Adrenal gland (tissue), 12 donors: Measurements from ENCODE around the gene SORCS3. TPM values are rescaled to one million over a fixed set of nuclear protein-coding genes. Genes with fewer than 3 reads are reported as not detected.

Experiments
- DNase-seq, 7 donors: peaks; one replicate each; pipeline ENCODE4 v3.0.0-alpha.2; 2019 to 2020
- H3K27ac ChIP-seq, 5 donors: fragments of 200-600 bp; sonication (generic) in 4 of 5; 1 replicate in 3 of 5; 2 replicates in 2 of 5; pipeline versions ENCODE4 v1.5.1 to v1.8.0; 2016 to 2020; ENCODE audit warnings: mild to moderate bottlenecking in 1 of 5
- H3K27me3 ChIP-seq: fragments of 200-600 bp; 2 replicates; pipeline ENCODE4 v1.8.0; 2021
- H3K36me3 ChIP-seq, 2 donors: fragments of 200-600 bp; replicated peaks in 1 of 2; 1 replicate in 1 of 2; 2 replicates in 1 of 2; pipeline versions ENCODE4 v1.5.1 to v1.8.0; 2018 to 2022
- H3K4me1 ChIP-seq, 2 donors: fragments of 200-600 bp; replicated peaks in 1 of 2; 1 replicate in 1 of 2; 2 replicates in 1 of 2; pipeline versions ENCODE4 v1.5.1 to v1.8.0; 2018 to 2021
- H3K4me3 ChIP-seq, 4 donors: fragments of 200-600 bp; sonication (generic) in 3 of 4; one replicate each; pipeline ENCODE4 v1.5.1; 2016 to 2018
- H3K9me3 ChIP-seq, 3 donors: fragments of 200-600 bp; sonication (generic) in 1 of 3; replicated peaks in 1 of 3; 1 replicate in 2 of 3; 2 replicates in 1 of 3; pipeline versions ENCODE4 v1.5.1 to v1.8.0; 2016 to 2021
- CTCF ChIP-seq, 6 experiments: fragments of 450-650 bp in 4 of 6; fragments of 200-600 bp in 2 of 6; sonication (generic) in 1 of 6; IDR thresholded peaks; 1 replicate in 5 of 6; 2 replicates in 1 of 6; pipeline versions ENCODE4 v1.5.1 to v1.8.0; 2016 to 2021; ENCODE audit warnings: antibody characterized with exemption in 6 of 6, mild to moderate bottlenecking in 2 of 6, moderate library complexity in 1 of 6
- POLR2A ChIP-seq, 2 donors: fragments of 450-650 bp; IDR thresholded peaks; one replicate each; pipeline ENCODE4 v1.6.1; 2017; ENCODE audit warnings: antibody characterized with exemption in 2 of 2, mild to moderate bottlenecking in 2 of 2, moderate library complexity in 1 of 2
- WGBS, 4 donors: extraction: QIAGEN DNeasy Blood & Tissue Kit in 2 of 4; methylation state at CpG; one replicate each; pipeline versions ENCODE4 v1.1.5 to v1.1.7; 2013 to 2017; 5-methylcytosine and 5-hydroxymethylcytosine counted together
- intact Hi-C, 2 donors: fragments of 100-400 bp; cut with DNase I; formaldehyde crosslinking; loops; one replicate each; pipeline versions ENCODE4 v1.14.1 to v1.15.0; 2022 to 2023
- polyA plus RNA-seq, 3 donors: library from polyadenylated mRNA; stranded (reverse); fragments of 200-250 nt in 2 of 3; fragments of 350-450 nt in 1 of 3; fragmentation: Illumina TruSeq in 1 of 3; extraction: RNeasy Lipid Tissue Mini Kit (QIAGEN cat#74804) in 1 of 3; gene quantifications; one replicate each; pipeline ENCODE4 v1.2.3, GENCODE V29; 2013 to 2014
- total RNA-seq, 9 donors: library from RNA; depleted of rRNA in 4 of 9; stranded (reverse); fragments of >200 nt in 4 of 9; fragments of 120-200 nt in 1 of 9; fragmentation: NEBNext Ultra II Directional in 1 of 9; extraction: Animal tissue kit (Norgen Biotek cat#: 25700) in 1 of 9; gene quantifications; one replicate each; pipeline versions ENCODE4 v1.1.0 to v1.2.4, GENCODE V29; 2013 to 2023
- donor health status: healthy with polysubstance abuse.
- donor health status: Bipolar disorder and iron deficiency.
- donor health status: DM: yes; HTN: yes; CAD: no.
- donor health status: DM: no; HTN: no; CAD: no.
- donor health status: DM: no; HTN: no; CAD: no.
- donor health status: DM: yes; HTN: yes; CAD: no.

The SORCS3 gene
- total and polyA plus RNA-seq, 12 donors: 0.22 to 3.4 (median 1.2) TPM; not detected in 2

- no peaks in the 10 kb centered on the region for H3K9me3 ChIP-seq
- H3K27me3 ChIP-seq: no peaks in the 10 kb centered on the region
- H3K4me1 ChIP-seq: no peaks in the 10 kb centered on the region
- intact Hi-C loops: no loop called here
- no peaks in the 10 kb centered on the region for H3K36me3 ChIP-seq
- TF ChIP-seq POLR2A (IDR thresholded peaks at IDR 0.05) (no peak), CTCF (IDR thresholded peaks at IDR 0.05) (peak in 1 of 6 experiments; percentile 10)
- no peak for DNase-seq
- no peak overlapping the region for H3K27ac ChIP-seq
- 73 to 79% (median 75%) methylated on average over 3 to 4 of the region's 4 CpGs for WGBS, 4 donors
- no peak overlapping the region for H3K4me3 ChIP-seq
Observed at GRCh38 chr10:104777086-104777799, 136.2 kb downstream of the SORCS3 start.

GRCh38 chr10:104778371-104778770 is 137.3 kb downstream of the SORCS3 start:
- H3K4me1 ChIP-seq: no peaks in the 10 kb centered on the region
- no peaks in the 10 kb centered on the region for H3K36me3 ChIP-seq
- H3K27me3 ChIP-seq: no peaks in the 10 kb centered on the region
- no peak for DNase-seq
- intact Hi-C loops: no loop called here
- no peak for TF ChIP-seq CTCF (IDR thresholded peaks at IDR 0.05)
- no peak for TF ChIP-seq POLR2A (IDR thresholded peaks at IDR 0.05)
- 78 to 89% (median 84%) methylated on average over 3 of the region's 3 CpGs for WGBS, 4 donors
- no peak overlapping the region for H3K4me3 ChIP-seq
- no peak overlapping the region for H3K27ac ChIP-seq
- no peaks in the 10 kb centered on the region for H3K9me3 ChIP-seq

- no peak for DNase-seq
- Histone ChIP-seq H3K27me3 (no peaks in the 10 kb centered on the region), H3K4me3 (no peak overlapping the region), H3K36me3 (no peaks in the 10 kb centered on the region), H3K4me1 (no peaks in the 10 kb centered on the region), H3K9me3 (no peaks in the 10 kb centered on the region), H3K27ac (no peak overlapping the region)
- TF ChIP-seq POLR2A (IDR thresholded peaks at IDR 0.05) (no peak), CTCF (IDR thresholded peaks at IDR 0.05) (no peak)
- intact Hi-C loops: loop anchor here in 1 of 2 donors (10.0 kb wide), 1 partner anchor 145 kb away; no protein-coding TSS in a partner anchor
- WGBS, 4 donors: 80 to 86% (median 84%) methylated on average over 14 of the region's 14 CpGs
Observed at GRCh38 chr10:104779701-104780100, 138.6 kb downstream of the SORCS3 start.

- no peak for TF ChIP-seq POLR2A (IDR thresholded peaks at IDR 0.05)
- no peak for TF ChIP-seq CTCF (IDR thresholded peaks at IDR 0.05)
- Histone ChIP-seq H3K27ac (no peak overlapping the region), H3K27me3 (no peaks in the 10 kb centered on the region), H3K36me3 (no peaks in the 10 kb centered on the region), H3K4me1 (no peaks in the 10 kb centered on the region), H3K9me3 (no peaks in the 10 kb centered on the region), H3K4me3 (no peak overlapping the region)
- intact Hi-C loops: loop anchor here in 1 of 2 donors (10.0 kb wide), 1 partner anchor 145 kb away; no protein-coding TSS in a partner anchor
- no peak for DNase-seq
- WGBS, 4 donors: 63 to 68% (median 66%) methylated on average over 5 of the region's 5 CpGs
Observed at GRCh38 chr10:104780165-104780564, 139.1 kb downstream of the SORCS3 start.
